GM12878 (cell line): ENCODE data around the gene GRIK1.

Experiments used
- CTCF ChIP-seq, 3 experiments: IDR thresholded peaks in 2 of 3; conservative IDR thresholded peaks in 1 of 3; 2 replicates each; pipeline ENCODE4 v1.5.1; 2011; ENCODE audit warnings: low read depth in 3 of 3, low read length in 3 of 3, mild to moderate bottlenecking in 3 of 3, control low read depth in 2 of 3, moderate library complexity in 2 of 3, inconsistent platforms in 1 of 3, mixed read lengths in 1 of 3; ENCODE audit not compliant: control insufficient read depth in 2 of 3, insufficient read depth in 1 of 3; ENCODE audit errors: extremely low read depth in 1 of 3
- HCFC1 ChIP-seq: fragments of 150-350 bp; IDR thresholded peaks from 2 replicates; pipeline ENCODE4 v1.6.1; 2014; ENCODE audit warnings: low read length
- PBX3 ChIP-seq: IDR thresholded peaks from 2 replicates; pipeline ENCODE4 v1.6.1; 2011; ENCODE audit warnings: mild to moderate bottlenecking, low read depth, low read length, moderate library complexity; ENCODE audit not compliant: insufficient replicate concordance
- POLR2A ChIP-seq: IDR thresholded peaks from 2 replicates; pipeline ENCODE4 v1.6.1; 2011; ENCODE audit warnings: low read depth, mild to moderate bottlenecking, low read length
- POLR2AphosphoS5 ChIP-seq: IDR thresholded peaks from 2 replicates; pipeline ENCODE4 v1.6.1; 2011; ENCODE audit warnings: mild to moderate bottlenecking, low read length, inconsistent platforms
- YY1 ChIP-seq: IDR thresholded peaks from 2 replicates; pipeline ENCODE4 v1.6.1; 2011; ENCODE audit warnings: low read depth, mild to moderate bottlenecking, low read length
- ZNF592 ChIP-seq: fragments of 450-650 bp; IDR thresholded peaks from 2 replicates; pipeline ENCODE4 v1.6.1; 2017; ENCODE audit warnings: mild to moderate bottlenecking, moderate library complexity

GRCh38 chr21:29893687-29894086, 46.1 kb downstream of the GRIK1 start:
- TF ChIP-seq POLR2A (no peak), PBX3 (no peak), HCFC1 (no peak), CTCF (IDR thresholded peaks at IDR 0.05 in 2 of 3, conservative IDR thresholded peaks at IDR 0.05 in 1 of 3; ENCODE audit: control insufficient read depth in 2 of 3, extremely low read depth in 1 of 3, insufficient read depth in 1 of 3, low read depth in 3 of 3, low read length in 3 of 3) (no peak), YY1 (no peak), ZNF592 (no peak), POLR2AphosphoS5 (no peak)
